ENCODE results near the gene RPS15A.
A peak's percentile ranks its signal among the peaks of the same experiment; 100 is the strongest.

Gene RPS15A

DNA sequence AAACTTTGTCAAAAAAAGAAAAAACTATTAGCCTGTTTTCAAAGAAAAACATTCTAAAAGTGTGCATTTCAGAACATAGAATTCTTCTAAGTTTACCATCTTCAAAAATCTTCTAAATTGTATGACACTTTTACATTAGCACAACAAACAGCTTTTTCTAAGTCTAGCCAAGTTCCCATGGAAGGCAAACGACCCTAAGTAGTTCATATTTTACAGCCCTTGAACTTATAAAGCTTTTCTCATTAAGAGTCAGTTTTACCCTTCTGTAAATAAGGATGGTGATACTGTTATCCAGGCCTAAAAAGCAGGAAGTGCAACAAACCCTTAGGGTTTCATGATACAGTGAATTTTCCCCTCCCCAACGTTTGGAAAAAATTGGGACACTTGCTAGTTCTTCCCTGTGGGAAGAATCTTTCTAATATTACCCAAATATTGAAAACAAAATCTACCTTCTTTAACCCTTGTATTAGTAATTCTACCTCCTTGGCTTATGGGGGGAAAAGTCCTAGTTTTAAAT lies 15.2 kb upstream of the RPS15A start:
- TF ChIP-seq, protein P1, sequence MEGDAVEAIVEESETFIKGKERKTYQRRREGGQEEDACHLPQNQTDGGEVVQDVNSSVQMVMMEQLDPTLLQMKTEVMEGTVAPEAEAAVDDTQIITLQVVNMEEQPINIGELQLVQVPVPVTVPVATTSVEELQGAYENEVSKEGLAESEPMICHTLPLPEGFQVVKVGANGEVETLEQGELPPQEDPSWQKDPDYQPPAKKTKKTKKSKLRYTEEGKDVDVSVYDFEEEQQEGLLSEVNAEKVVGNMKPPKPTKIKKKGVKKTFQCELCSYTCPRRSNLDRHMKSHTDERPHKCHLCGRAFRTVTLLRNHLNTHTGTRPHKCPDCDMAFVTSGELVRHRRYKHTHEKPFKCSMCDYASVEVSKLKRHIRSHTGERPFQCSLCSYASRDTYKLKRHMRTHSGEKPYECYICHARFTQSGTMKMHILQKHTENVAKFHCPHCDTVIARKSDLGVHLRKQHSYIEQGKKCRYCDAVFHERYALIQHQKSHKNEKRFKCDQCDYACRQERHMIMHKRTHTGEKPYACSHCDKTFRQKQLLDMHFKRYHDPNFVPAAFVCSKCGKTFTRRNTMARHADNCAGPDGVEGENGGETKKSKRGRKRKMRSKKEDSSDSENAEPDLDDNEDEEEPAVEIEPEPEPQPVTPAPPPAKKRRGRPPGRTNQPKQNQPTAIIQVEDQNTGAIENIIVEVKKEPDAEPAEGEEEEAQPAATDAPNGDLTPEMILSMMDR (IDR thresholded peaks at IDR 0.05; ENCODE audit: insufficient read depth, low read depth, low read length, missing control alignments), result no peak
- no peak overlapping the region for H3K4me3 ChIP-seq (ENCODE audit: low read length)
- no peak for DNase-seq (ENCODE audit: low read depth)

DNA sequence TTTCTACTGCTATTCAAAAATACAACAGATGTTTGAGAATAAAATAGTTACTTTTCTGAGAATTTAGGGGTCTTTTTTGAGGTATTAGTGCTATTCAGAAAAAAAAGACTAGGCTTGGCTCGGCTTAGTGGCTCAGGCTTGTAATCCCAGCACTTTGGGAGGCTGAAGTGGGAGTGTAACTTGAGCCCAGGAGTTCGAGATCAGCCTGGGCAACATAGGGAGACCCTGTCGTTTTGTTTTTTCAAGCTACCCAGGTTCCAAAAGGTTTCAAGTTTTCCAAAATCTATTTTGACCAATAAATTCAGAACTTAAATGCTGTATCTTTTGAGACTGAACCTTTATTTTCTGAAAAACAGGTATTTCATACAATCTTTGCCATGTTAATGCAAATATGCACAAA lies 14.4 kb upstream of the RPS15A start:
- no peak for DNase-seq (ENCODE audit: low read depth)
- TF ChIP-seq, protein P1 (IDR thresholded peaks at IDR 0.05; ENCODE audit: insufficient read depth, low read depth, low read length, missing control alignments), result no peak

GRCh38 chr16:18803569-18804462 lies 13.7 kb upstream of the RPS15A start:
- TF ChIP-seq, protein P1 (IDR thresholded peaks at IDR 0.05; ENCODE audit: insufficient read depth, low read depth, low read length, missing control alignments), result no peak
- DNase-seq (ENCODE audit: low read depth), result peak; percentile 41
- no peak overlapping the region for H3K4me3 ChIP-seq (ENCODE audit: low read length)

More for the DNA sequence above, 14.4 kb upstream of the RPS15A start:
- no peak overlapping the region for H3K4me3 ChIP-seq (ENCODE audit: low read length)

GRCh38 chr16:18802767-18803343 lies 12.7 kb upstream of the RPS15A start:
- TF ChIP-seq, protein P1 (IDR thresholded peaks at IDR 0.05; ENCODE audit: insufficient read depth, low read depth, low read length, missing control alignments), result no peak
- no peak overlapping the region for H3K4me3 ChIP-seq (ENCODE audit: low read length)
- DNase-seq (ENCODE audit: low read depth), result no peak

- peak; percentile 100 for DNase-seq (ENCODE audit: low read depth)
- TF ChIP-seq, protein P1 (IDR thresholded peaks at IDR 0.05; ENCODE audit: insufficient read depth, low read depth, low read length, missing control alignments), result peak; percentile 86
- peak within 1 kb of the TSS; percentile 85 for H3K4me3 ChIP-seq (ENCODE audit: low read length)
Observed at GRCh38 chr16:18801145-18801972, 11.2 kb upstream of the RPS15A start, which contains the start of gene ARL6IP1. Gene ARL6IP1, minus strand, starts transcription at chr16:18801549. Its CDS starts 83 bp downstream, at chr16:18801466.

DNA sequence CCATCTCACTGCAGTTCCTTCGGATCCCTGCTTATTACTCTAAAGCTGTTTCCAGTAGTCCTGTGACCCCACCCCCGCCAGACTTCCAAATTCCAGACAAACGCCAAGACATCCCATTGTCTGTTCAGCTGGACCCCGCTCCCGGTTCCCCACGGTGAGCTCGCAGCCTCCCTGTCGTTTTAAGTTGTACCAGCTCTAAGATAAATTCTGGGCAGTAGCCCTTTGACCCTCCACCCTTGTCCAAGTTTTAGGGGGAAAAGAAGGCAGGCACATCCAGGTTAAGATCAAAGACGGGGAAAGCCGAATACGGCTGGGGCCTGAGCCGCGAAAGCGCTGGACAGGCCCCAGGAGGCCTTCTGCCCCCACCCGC lies 10.6 kb upstream of the RPS15A start:
- TF ChIP-seq, protein P1 (IDR thresholded peaks at IDR 0.05; ENCODE audit: insufficient read depth, low read depth, low read length, missing control alignments), result no peak
- peak; percentile 25 for DNase-seq (ENCODE audit: low read depth)

More for the DNA sequence above, 10.6 kb upstream of the RPS15A start:
- H3K4me3 ChIP-seq (ENCODE audit: low read length), result peak overlapping the region; percentile 85
